ENCODE data around the gene KIF1B. TPM values are rescaled to one million over a fixed set of nuclear protein-coding genes. Genes with fewer than 3 reads are reported as not detected.

The KIF1B gene
- total RNA-seq, 1 donor from 2014 or later = 35.5 TPM

DNA sequence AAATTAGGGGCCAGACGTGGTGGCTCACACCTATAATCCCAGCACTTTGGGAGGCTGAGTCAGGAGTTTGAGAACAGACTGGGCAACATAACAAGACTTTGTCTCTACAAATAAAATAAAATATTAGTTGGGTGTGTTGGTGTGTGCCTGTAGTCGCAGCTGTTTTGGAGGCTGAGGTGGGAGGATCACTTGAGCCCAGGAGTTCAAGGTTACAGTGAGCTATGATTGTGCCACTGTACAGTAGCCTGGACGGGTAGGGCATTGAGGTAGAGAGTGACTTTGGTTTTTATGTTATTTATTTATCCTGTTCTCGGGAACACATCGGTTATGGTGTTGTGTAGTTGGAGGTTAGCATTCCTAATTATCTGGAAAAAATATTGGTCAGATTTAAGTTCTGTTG lies 19.5 kb downstream of the KIF1B start:
- H3K36me3 ChIP-seq = no peaks in the 10 kb centered on the region
- DNase-seq (no peak), ATAC-seq (no peak)
- no peaks in the 10 kb centered on the region for H3K27me3 ChIP-seq
- no peaks in the 10 kb centered on the region for H3K9me3 ChIP-seq
- no peak overlapping the region for H3K27ac ChIP-seq
- H3K4me1 ChIP-seq = no peaks in the 10 kb centered on the region
- no peak overlapping the region for H3K4me3 ChIP-seq
- TF ChIP-seq, protein P1, sequence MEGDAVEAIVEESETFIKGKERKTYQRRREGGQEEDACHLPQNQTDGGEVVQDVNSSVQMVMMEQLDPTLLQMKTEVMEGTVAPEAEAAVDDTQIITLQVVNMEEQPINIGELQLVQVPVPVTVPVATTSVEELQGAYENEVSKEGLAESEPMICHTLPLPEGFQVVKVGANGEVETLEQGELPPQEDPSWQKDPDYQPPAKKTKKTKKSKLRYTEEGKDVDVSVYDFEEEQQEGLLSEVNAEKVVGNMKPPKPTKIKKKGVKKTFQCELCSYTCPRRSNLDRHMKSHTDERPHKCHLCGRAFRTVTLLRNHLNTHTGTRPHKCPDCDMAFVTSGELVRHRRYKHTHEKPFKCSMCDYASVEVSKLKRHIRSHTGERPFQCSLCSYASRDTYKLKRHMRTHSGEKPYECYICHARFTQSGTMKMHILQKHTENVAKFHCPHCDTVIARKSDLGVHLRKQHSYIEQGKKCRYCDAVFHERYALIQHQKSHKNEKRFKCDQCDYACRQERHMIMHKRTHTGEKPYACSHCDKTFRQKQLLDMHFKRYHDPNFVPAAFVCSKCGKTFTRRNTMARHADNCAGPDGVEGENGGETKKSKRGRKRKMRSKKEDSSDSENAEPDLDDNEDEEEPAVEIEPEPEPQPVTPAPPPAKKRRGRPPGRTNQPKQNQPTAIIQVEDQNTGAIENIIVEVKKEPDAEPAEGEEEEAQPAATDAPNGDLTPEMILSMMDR (IDR thresholded peaks at IDR 0.05) = no peak
- intact Hi-C loops (cut with DNase I) = no loop called here

DNA sequence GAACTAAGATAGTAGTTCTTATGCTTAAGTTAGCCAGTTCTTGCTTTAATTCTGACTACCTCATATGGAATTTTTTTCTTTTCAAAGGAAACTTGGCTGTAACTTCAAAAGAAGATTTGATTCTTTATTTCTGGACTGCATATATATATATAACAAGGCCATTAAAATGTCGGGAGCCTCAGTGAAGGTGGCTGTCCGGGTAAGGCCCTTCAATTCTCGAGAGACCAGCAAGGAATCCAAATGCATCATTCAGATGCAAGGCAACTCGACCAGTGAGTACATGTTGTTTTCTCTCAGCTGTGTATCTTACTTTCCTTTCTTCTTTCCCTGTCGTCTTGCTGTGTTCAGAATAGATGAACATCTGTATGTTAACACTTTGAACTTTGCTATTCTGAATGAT lies 21.8 kb downstream of the KIF1B start:
- Histone ChIP-seq H3K27me3 (no peaks in the 10 kb centered on the region), H3K9me3 (no peaks in the 10 kb centered on the region), H3K4me3 (no peak overlapping the region), H3K4me1 (no peaks in the 10 kb centered on the region), H3K27ac (no peak overlapping the region), H3K36me3 (no peaks in the 10 kb centered on the region)
- TF ChIP-seq, protein P1 (IDR thresholded peaks at IDR 0.05) = no peak
- intact Hi-C loops (cut with DNase I) = no loop called here
- ATAC-seq = no peak
- no peak for DNase-seq

DNA sequence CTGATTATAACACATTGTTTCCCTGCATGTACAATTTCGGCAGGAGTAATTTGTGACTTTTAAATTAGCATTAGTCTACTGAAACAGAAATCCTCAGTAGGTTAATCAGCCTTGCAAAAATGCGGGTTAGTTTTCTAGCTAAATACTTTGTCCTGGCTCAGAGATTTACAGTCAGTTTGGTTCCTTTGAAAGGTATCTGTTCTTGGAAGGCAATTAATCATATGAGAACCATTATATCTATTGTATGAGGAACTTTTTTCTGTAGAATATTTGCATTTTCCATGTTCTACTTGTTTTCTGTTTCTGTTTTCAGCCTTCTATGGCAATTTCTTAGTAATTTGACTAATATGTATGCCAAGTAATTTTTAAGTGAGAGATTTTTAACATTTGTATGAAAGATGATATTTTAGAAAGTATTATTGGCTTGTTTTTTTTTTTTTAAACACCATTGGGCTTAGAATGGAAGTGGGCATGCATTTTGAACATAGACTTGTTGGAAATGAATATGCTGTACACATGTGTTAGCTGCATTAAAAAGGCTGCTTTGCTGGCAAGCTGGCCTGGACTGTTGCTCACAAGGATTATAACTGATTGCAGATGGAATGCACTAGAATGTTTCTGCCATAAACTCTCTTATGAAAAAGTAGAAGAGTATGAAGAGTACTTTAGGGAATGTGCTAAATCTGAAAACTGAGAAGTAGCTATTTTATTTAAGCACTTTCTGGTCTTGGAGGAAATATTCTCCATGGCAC lies 26.2 kb downstream of the KIF1B start:
- Histone ChIP-seq H3K27ac (no peak overlapping the region), H3K36me3 (peaks cover 4% of the 10 kb centered on the region), H3K27me3 (no peaks in the 10 kb centered on the region), H3K9me3 (no peaks in the 10 kb centered on the region), H3K4me3 (no peak overlapping the region), H3K4me1 (no peaks in the 10 kb centered on the region)
- intact Hi-C loops (cut with DNase I) = no loop called here
- TF ChIP-seq, protein P1 (IDR thresholded peaks at IDR 0.05) = no peak
- DNase-seq = no peak
- ATAC-seq = no peak

DNA sequence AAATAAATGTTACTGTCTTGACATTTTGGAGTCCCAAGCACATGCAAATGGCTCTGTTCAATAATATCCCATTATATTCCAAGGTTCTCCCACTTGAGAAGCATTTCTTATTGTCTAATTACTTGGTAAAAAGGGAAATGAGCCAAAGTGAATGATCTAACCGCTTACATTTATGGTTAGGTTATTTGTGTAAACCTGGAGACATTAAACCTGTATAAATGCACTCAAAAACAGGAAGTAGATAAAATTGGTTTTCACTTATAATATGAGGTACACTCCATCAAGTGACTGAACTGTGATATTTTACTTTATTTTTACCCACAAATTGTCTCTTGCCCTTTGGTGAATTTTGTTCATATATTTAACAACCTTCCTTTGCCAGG lies 26.8 kb downstream of the KIF1B start:
- no peaks in the 10 kb centered on the region for H3K9me3 ChIP-seq
- no peaks in the 10 kb centered on the region for H3K4me1 ChIP-seq
- H3K4me3 ChIP-seq = no peak overlapping the region
- ATAC-seq (no peak), DNase-seq (no peak)
- no peak overlapping the region for H3K27ac ChIP-seq
- no peaks in the 10 kb centered on the region for H3K27me3 ChIP-seq
- intact Hi-C loops (cut with DNase I) = no loop called here
- TF ChIP-seq, protein P1 (IDR thresholded peaks at IDR 0.05) = no peak
- H3K36me3 ChIP-seq = peaks cover 4% of the 10 kb centered on the region

DNA sequence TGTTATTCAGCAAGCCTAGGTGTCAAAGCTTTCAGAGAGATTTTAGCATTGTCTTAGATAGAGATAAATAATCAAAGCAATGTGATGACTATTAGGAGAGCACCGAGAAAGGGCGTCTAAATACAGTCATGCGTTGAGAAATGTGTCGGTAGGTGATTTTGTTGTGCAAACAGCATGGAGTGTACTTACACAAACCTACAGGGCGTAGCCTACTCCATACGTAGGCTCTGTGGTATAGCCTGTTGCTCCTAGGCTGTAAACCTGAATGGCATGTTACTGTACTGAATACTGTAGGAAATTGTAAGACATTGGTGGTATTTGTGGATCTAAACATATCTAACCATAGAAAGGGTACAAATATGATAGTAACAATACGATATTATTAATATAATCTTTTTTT lies 31.8 kb downstream of the KIF1B start:
- H3K4me1 ChIP-seq = no peaks in the 10 kb centered on the region
- DNase-seq = no peak
- H3K9me3 ChIP-seq = no peaks in the 10 kb centered on the region
- no peak overlapping the region for H3K27ac ChIP-seq
- TF ChIP-seq, protein P1 (IDR thresholded peaks at IDR 0.05) = no peak
- intact Hi-C loops (cut with DNase I) = no loop called here
- H3K27me3 ChIP-seq = no peaks in the 10 kb centered on the region
- H3K36me3 ChIP-seq = peaks cover 4% of the 10 kb centered on the region
- H3K4me3 ChIP-seq = no peak overlapping the region
- no peak for ATAC-seq

DNA sequence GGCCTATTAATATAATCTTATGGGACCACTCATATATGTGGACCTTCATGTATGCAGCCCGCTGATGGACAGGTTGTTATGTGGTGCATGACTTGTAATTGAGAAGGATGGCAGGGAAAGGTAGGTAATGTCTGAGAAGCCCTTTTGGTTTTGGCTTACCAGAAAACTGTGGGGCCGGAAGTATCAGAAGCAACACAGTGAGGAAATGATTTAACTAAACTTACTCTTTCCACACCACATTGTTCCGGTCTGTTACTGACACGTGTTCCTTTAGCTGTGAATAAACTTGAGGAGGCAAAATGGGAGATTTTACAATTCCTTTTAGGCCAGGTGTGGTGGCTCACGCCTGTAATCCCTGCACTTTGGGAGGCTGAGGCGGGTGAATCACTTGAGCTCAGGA lies 32.4 kb downstream of the KIF1B start:
- ATAC-seq (peak; percentile 41), DNase-seq (no peak)
- Histone ChIP-seq H3K27me3 (no peaks in the 10 kb centered on the region), H3K36me3 (peaks cover 4% of the 10 kb centered on the region), H3K4me1 (no peaks in the 10 kb centered on the region), H3K27ac (no peak overlapping the region), H3K4me3 (no peak overlapping the region), H3K9me3 (no peaks in the 10 kb centered on the region)
- intact Hi-C loops (cut with DNase I) = no loop called here
- TF ChIP-seq, protein P1 (IDR thresholded peaks at IDR 0.05) = no peak
